Fibroblast of skin of abdomen (primary cell): ENCODE measurements around the gene BROX.
"Not testable (repeated sequence)": the region's sequence is repeated elsewhere in the genome, so short reads cannot be mapped to it uniquely, and the experiment has no call there.

Experiments used
- DNase-seq: peaks from one replicate; pipeline ENCODE4 v3.0.0-alpha.2; 2013

Gene BROX

DNA sequence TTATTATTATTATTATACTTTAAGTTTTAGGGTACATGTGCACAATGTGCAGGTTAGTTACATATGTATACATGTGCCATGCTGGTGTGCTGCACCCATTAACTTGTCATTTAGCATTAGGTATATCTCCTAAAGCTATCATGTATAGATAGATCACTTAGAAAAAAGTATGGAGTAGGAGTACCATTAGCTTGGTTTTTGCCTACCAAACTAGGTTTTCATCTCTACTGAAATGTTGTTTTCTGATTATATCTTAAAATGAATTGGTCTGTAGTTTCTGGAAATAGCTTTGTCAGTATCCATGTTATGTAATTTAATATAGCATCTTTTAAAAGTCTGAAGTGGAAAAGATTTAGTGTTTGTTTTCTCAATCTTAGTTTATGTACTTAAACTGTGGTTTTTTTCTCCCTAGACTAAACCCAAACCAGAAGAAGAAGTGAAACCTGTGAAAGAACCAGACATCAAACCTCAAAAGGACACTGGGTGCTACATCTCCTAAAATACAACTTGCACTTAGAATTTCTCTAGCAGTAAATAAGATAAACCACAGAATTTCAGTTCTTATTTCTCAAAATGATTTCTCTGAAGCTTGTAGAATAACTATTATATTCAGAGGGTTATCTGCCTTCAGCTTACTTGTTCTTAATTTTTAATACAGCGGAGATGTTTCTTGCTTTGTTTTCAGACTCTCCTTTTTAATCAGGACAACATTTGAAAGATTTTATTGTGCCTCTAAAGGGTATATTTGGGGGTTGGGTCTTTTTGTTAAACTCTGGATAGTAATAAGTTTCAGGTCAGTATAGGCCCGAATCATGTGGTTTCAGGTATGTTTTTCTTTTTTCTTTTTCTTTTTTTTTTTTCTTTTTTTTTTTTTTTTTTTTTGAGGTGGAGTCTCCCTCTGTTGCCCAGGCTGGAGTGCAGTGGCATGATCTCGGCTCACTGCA, 20.1 kb downstream of the BROX start:
- DNase-seq = no peak

DNA sequence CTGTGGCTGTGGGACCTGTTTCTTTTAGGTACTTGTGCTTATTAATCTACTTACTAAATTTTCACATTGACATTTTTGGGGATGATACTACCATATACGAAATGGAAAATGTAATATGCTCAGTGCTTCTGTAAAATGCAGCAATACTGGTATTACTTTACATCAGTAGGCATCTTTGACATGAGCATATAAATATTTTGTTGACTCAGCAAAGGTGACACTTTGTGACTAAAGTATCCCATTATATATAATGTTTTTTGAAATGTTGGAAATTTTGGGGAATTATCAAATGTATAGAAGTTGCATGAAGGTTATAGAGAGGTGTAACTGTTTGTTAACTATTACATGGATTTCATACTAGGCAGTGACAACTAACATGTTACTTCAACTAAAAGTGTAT, 22.4 kb downstream of the BROX start:
- DNase-seq = no peak

DNA sequence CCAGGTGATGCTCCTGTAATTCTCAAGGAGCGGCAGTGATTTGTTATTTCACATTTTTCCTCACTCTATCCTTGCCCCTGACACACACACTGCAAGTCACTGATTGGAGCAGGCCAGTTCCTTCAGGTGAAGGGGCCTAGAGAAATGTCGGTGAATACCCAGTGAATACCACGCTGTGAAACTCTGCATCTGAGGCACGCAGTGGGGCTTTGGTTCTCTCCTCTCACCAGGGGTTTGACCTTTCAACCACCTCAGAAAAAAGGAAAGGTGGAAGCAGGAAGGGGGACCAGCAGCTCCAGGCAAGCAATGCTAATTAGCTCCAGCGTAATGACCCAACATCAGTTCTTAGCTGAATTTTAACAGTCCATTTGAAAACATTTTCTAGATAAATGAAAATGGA, 24.1 kb downstream of the BROX start:
- no peak for DNase-seq

GRCh38 chr1:222736972-222737371, 24.6 kb downstream of the BROX start, which contains the start of gene FAM177B:
Gene FAM177B (plus strand): TSS chr1:222737202. CDS start chr1:222746546, 9,344 bp downstream.
- DNase-seq = no peak

DNA sequence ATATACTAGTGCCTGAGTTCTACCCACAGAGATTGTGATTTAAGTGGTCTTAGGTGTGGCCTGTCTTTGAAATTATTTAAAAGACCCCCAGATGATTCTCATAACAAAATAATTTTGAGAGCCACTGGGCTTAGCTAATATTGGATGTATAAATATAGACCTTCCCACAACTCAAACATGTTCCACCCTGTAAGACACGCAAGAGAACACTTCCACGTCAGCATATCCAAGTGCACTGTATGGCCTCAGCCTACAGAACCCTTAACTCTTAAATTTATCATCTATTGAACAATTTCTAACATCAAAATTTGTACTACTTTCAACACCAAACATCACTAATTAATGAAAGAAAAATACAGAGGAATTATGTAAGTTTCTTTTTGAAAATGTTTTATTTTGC, 27.1 kb downstream of the BROX start:
- no peak for DNase-seq

- no peak for DNase-seq
Measured at GRCh38 chr1:222739929-222740328, 27.6 kb downstream of the BROX start.

GRCh38 chr1:222741630-222742457, 29.5 kb downstream of the BROX start:
- not testable (repeated sequence) for DNase-seq

DNA sequence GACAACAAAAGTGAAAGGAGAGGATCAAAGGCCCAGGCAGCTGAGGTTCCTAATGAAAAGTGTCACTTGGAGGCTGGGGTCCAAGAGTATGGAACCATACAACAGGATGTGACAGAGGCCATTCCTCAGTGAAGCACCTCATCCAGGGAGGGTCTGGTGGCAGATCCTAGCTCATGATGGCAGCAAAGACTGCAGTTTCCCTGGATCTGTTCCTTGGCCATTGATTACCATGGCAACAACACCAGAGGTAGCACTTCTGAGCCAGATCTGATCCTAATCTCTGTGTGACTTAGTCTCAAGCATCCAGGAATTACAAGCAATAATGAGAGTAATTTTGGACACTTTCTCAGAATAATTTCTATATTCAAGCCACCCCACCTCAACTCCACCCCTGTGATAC, 37.6 kb downstream of the BROX start:
- no peak for DNase-seq

- DNase-seq = no peak
Measured at GRCh38 chr1:222750651-222751050, 38.3 kb downstream of the BROX start.

- DNase-seq = no peak
Measured at GRCh38 chr1:222751255-222751654, 38.9 kb downstream of the BROX start.

- DNase-seq = peak; percentile 89
Measured at GRCh38 chr1:222754366-222755139, 42.2 kb downstream of the BROX start.

- no peak for DNase-seq
Measured at GRCh38 chr1:222757646-222758268, 45.4 kb downstream of the BROX start.

GRCh38 chr1:222759451-222760035, 47.2 kb downstream of the BROX start:
- no peak for DNase-seq

- no peak for DNase-seq
Measured at GRCh38 chr1:222761083-222761482, 48.7 kb downstream of the BROX start.

DNA sequence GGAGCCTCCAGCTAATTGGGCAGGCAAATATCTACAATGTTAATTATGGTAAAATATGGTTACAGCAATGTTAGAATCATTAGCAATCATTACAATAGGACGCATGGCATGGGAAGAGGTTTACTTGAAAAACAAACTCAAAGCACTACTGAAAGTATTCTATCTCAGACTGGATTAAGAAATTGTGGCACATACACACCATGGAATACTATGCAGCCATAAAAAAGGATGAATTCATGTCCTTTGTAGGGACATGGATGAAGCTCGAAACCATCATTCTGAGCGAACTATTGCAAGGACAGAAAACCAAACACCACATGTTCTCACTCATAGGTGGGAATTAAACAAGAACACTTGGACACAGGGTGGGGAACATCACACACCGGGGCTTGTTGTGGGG, 49.8 kb downstream of the BROX start:
- DNase-seq = not testable (repeated sequence)

DNA sequence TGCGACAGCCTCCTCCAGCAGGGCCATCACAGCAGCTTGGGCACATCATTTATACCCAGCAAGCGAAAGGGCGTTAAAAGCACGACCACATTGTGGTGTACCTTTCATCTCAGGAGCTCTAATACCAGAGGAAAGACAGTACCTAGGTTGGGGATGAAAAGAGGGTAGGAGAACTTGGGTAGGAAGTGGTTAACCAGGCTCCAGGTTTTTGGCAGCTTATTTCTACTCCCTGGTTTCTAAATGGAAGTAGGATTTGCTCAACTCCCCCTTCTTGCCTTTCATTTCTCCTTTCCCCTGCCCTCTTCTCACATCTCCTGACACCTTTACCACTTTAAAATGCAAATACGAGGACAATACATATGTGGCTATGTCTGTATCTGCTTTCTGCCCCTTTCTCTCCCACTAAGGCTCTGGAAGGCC, 54.8 kb downstream of the BROX start:
- DNase-seq = no peak

DNA sequence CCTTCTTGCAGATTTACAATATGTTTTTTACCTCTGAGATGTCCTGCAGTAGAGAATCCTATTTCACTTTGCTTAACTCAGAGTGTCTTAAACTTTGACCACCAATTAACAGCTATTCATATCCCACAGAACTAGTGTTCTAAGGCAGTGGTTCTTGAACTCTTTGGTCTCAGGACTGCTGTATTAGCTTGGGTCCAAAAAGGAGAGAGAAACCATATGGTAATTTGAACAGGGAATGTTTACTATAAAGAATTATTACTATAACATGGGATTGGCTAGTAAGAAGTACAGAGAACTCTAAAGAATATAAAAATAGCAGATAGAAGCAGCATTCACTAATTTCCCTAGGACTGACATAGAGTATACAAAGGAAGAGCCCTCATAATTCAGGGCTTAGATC, 56.2 kb downstream of the BROX start:
- no peak for DNase-seq

GRCh38 chr1:222769181-222769580, 56.8 kb downstream of the BROX start:
- no peak for DNase-seq

GRCh38 chr1:222769971-222770620, 57.7 kb downstream of the BROX start:
- DNase-seq = no peak

GRCh38 chr1:222772996-222773379, 60.6 kb downstream of the BROX start:
- DNase-seq = no peak

DNA sequence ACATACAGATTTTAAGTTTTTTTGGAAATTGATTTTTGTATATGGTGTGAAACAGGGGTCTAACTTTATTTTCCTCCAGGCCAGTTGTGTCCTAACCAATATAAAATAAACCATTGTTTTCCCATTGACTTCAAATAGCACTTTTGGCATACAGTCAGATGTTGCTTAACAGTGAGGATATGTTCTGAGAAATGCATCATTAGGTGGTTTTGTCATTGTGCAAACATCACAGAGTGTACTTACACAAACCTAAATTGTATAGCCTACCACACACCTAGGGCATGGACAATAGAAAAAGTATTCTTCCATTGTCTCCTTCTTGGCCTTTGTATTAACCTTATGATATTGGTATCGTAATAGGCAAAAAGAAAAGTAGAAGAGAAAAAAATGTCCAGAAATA, 65.1 kb downstream of the BROX start:
- DNase-seq = no peak
